Epidermal melanocyte (primary cell): ENCODE results near the gene PCOLCE2.

Experiments used
- DNase-seq: peaks from one replicate; pipeline ENCODE4 v3.0.0; 2011; ENCODE audit warnings: low spot score; ENCODE audit not compliant: insufficient read length

The PCOLCE2 gene, protein sequence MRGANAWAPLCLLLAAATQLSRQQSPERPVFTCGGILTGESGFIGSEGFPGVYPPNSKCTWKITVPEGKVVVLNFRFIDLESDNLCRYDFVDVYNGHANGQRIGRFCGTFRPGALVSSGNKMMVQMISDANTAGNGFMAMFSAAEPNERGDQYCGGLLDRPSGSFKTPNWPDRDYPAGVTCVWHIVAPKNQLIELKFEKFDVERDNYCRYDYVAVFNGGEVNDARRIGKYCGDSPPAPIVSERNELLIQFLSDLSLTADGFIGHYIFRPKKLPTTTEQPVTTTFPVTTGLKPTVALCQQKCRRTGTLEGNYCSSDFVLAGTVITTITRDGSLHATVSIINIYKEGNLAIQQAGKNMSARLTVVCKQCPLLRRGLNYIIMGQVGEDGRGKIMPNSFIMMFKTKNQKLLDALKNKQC

DNA sequence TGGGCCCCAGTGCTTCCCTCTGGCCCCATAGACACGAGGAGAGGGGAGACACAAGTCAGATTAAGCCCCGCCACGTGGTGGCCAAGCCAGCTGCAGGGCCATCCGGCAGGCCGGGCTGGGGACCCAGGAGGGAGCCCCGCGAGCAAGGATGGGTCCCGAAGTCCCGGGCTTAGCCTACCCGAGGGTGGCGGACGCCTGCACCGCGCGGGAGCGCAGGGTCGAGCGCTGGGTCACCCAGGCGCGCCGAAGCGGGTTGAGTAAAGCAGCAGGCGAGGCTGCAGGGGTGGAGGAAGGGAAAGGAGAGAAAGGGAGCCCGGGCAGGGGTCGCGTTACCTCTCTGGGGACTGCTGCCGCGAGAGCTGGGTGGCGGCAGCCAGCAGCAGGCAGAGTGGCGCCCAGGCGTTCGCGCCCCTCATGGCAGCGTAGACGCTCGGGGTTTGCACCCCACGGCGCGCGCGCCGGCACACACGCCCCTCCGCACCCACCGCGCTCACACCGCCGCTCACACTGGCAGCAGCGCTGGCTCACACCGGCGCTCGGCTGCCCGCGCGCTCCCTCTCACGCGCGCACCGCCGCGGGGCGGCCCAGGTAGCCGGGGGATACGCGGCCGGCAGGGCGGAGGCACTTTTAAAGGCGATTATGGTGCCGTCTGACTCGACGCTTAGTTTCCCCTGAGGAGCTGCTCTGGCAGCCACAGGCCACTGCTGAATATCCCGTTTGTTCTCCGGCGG is at the start of gene PCOLCE2:
TSS of gene PCOLCE2 (minus strand) at position 603 of the 731 bp plus-strand sequence. CDS start at position 416, 187 bp downstream.
- peak; percentile 41 for DNase-seq

DNA sequence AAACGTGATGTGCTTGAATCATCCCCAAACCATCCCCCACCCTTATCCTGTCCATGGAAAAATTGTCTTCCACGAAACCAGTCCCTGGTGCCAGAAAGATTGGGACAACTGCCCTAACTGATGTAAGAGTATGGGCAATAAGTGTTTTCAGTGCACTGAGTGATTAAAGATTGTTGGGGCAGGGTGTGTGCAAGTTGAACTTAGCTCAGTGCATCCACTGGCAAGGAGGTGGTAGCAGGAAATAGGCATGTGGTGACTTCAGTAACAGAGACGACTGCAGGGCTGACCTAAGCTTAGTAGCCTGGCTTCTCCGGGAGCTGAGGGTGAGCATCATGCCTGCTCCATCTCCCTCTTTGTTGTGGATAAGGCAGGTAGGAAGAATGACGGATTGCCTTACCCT is 47.1 kb upstream of the PCOLCE2 start:
- DNase-seq = no peak

DNA sequence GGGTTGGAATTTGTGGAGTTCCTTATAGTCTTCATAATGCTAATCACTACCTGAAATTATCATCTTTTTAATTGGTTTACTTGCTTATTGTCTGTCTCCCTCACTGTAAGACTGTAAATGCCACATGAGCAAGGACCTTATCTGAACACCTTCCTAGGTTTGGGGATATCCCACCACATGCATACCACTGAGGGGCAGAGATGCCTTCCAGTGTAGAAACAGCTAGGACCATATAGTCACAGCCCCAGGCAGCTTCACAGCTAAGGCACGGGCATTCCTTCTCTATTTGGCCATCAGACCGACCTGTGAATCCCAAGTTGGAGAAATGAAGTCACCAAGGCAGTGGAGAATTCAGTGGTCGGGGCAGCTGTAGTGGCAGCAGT is 46.0 kb upstream of the PCOLCE2 start:
- no peak for DNase-seq

DNA sequence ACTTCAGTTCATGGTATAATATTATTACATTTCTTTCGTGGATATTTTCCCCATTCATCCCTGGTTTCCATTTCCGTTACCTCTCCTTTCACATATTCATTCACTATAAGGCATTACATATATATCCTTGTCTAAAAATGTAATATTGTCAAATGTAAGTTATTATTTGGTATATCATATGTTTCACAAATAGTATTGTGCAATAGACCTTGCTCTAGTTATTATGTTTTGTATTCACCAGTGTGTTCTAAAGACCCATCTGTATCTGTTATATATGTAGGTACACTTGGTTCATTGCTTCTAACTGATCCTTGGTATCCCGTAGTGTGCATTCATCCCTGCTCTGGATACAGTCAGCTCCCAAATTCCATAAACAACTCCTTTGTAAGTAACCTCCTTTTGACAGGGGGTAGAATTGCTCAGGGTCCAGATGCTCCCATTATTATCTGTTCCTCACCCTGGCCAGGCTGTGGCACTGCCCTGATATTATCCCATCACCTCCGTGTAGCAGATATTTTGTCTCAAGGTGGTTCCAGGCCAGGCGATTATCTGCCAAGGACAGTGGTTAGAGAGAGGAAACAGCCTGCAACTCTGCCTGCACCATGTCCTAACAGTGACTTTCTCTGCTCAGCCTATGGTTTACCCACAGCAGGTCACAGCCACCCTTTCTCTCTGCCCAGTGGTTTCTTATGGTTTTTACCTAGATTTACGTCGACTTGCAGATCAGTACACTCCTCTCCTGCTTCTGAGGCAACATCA is 45.4 kb upstream of the PCOLCE2 start:
- DNase-seq = no peak

DNA sequence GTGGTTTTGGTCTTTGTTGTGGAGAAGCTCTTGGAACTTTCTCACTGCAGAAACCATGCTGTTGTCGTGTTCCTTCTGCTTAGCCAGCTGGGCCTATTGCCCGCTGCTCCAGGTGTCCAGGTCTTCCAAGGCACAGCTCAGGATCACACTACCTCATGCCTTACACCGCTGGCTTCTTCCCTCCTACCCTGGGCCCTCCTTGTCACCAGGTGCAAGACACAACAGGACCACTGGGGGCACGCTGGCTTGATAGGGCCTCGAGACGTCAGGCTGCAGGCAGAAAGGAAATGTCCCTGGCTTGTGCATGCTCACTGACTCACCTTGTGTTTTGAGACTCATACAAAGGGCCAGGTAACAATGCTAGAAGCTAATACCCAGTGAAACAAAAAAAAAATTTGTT is 42.3 kb upstream of the PCOLCE2 start:
- DNase-seq = no peak

DNA sequence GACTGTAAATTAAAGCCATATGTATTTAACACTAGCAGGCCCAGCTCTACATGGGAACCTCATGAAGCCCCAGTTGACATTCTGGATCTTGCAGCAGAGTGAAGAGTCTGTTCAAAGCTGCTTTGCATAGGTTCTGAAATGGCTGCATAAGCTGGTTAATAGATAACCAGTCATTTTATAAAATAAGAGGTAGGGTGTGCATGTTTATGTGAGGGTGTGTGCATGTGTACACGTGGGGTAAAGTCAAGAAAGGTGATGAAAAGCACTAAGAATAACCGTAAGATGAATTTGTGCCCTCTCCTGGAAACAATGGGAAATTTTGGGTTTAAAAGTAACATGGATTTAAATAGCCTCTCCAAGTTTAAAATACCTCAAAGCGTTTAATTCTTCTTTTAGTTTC is 41.6 kb upstream of the PCOLCE2 start:
- no peak for DNase-seq

DNA sequence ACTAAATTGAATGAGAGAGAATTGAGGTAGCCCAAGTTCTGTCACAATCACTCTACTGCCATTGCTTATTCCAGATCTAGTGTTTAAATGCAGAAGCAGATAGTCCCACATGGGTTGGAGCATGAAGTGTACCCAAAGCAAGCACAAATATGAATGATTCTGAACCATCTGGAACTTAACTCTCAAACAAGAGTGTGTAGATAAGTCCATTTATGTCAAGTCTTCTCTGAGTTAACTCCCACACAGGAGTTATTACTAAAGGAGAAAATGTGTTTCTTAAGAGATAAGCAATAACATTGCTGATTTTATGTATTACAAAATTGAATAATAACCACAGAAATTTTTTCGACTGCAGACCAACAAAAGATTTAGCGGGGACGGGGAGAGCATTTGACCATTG is 41.0 kb upstream of the PCOLCE2 start:
- no peak for DNase-seq

DNA sequence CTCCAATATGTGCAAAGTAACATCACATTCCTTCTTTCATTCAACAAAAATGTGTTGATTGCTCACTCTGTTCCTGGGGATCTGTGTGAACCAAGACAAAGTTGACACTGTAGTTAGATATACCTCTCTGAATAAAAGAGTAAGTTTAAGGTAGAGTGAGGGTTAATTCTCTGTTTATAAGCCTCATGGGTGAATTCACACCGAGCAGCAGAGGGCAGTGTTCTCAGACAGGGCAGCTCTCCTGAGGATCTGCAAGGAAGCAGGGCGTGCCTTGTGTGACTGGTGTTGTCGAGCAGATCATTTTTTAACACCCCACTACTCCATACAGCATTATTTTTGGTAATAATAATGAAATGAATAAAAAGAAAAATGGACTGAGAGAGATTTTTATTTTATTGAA is 40.2 kb upstream of the PCOLCE2 start:
- no peak for DNase-seq

DNA sequence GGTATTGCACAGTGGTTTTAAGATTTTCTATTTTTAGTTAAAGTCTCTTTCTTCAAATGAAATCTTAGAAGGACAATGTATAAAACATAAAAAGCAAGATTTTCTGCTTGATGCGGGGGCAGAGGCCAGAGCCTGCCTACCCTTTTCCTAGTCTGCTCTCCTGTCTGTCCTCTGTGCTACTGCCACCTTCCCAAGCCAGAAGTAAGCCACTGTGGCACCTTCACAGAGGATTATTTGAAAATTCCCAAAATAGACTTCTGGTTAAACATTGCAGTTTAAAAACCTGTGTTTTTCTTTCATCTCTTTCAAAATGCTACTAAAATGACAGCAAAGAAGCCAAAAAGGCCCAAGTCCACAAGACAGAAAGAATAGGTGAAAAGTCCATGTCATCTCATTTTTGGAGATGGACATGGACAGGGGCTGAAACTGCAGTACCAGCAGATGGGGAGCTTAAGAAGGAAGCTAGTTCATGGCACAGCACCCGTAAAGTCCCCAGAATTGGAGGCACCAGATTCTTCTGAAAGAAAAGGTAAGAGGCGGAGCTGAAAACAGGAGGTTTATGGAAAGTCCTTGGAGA is 37.6 kb upstream of the PCOLCE2 start:
- DNase-seq = no peak

DNA sequence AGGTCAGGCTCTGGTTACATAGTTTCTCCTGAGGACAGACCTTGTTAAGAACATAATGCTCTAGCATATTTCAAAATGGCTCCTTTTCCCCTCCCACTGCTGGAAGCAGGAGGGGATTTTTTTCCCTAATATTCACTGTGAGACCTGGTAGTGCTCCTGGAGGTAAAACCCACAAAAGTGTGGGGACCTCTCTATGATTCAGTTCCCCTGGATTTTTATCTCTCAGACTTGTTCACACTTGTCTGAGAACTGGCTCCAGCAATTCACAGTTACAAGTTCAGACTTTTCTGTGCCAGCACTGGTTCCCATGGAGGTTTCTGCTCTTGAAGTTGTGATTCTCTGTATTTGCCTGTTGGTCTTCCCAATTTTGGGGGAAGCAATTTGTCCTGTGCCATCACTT is 36.3 kb upstream of the PCOLCE2 start:
- DNase-seq = no peak

DNA sequence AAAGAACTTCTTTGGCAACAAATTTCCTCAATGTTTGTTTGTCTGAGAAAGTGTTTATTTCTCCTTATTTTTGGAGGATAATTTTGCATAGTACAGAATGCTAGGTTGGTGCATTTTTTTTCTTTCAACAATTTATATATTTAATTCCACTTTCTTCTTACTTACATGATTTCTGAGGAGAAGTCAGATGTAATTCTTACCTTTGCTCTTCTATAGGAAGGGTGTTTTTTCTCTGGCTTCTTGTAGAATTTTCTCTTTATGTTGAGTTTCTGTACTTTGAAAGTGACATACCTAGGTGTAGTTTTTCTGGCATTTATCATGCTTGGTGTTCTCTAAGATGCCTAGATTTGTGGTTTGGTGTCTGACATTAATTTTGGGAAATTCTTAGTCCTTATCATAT is 34.8 kb upstream of the PCOLCE2 start:
- no peak for DNase-seq

DNA sequence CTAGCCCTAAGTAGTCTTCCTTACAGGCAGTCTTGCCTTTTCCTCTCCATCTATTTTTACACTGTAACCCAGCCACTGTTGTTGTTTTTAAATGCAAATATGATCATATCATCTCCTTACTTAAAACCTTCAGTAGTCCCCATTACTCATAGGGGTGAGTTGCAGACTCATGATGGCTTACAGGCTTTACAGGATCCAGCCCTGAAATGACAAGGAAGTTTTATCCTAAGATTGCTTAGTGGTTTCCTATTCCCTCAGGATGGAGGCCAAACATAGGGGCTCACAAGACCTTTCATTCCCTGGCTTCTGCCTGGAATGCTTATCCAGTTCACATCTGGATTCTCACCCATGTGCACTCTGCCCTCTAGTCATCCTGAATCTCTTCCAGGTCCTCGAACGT is 27.7 kb upstream of the PCOLCE2 start:
- no peak for DNase-seq

DNA sequence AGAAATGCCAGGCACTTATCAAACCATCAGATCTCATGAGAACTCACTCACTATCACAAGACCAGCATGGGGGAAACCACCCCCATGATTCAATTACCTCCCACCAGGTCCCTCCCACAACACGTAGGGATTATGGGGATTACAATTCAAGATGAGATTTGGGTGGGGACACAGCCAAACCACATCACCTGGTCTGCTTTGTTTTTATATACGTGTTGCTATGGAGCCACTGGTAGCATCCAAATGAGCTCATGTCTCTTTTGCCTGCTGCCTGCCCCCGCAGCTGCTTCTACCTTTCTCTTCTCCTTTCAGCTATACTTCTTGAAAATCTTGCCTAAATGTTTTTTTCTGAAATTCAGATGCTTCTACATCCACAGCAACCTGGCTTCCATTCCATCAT is 26.8 kb upstream of the PCOLCE2 start:
- no peak for DNase-seq

DNA sequence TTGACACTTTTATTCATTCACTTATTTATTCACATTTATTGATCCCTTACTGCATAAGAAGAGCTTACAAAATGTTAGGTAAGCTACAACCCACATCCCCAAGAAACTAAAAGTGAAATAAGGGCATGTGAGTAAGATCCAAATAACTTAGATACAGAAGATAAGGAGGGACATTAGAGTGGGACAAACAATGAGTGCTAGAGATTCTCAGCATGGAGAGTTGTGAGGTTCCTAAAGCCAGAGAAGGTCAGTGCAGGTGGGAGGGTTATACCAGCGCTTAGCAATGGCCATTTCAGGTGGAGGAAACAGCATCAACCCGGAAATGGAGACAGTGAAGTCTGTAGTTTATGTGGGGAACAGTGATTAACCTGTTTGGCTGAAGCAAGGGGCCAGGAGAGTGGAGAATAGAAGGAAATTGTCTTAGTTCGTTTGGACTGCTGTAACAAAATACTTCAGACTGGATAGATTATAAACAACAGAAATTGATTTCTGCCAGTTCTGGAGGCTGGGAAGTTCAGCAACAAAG is 25.5 kb upstream of the PCOLCE2 start:
- DNase-seq = no peak

DNA sequence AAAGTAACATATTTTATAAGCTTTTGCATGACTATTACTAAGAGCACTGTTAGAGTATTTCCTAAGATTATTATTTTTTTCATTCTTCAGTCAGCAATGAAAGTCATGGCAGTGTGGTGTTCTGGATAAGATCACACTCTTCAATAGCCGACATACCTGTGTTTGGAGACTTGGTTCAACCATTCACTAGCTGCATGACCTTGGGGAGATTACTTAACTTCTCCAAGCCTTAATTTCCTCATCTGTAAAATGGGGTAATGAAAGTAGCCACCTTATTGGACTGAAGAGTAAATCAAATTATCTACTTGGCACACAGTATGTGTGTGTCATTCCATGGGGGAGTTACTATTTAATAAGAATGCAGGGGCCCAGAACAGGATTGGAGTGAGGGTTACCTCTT is 24.5 kb upstream of the PCOLCE2 start:
- DNase-seq = no peak

DNA sequence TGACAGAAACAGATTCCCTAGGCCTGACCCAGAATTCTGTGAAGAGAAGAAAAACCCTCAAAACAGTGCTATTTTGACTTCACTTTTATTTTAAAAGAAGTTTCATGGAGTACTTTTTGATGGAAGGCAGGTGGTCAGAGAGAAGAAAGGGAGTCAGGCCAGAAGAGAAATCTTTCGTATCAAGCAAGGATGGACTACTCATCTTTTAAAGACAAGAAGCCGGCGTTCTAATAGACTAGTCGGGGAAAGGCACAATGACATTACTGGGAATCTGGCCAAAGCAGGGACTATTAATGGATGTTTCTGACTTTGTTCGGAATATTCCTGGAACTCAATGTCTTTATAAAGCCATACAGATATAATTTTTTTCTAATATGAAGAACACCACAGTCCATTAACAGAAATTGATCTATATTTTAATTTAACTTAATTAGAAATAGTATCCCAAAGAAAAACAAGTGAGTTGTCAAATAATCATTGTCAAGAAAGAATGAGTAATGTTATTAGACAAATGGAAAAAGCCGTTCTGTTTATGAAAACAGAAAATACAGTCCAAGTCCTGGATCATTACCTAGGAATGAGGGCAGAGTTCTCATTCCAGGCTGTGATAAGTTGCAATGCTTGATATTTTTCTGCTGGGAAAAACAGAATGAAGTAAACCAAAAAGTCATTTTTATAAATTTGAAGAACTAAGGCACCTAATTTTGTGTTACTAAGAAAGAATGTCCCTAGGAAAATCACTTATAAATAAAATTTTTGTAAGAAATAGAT is 23.7 kb upstream of the PCOLCE2 start:
- no peak for DNase-seq

DNA sequence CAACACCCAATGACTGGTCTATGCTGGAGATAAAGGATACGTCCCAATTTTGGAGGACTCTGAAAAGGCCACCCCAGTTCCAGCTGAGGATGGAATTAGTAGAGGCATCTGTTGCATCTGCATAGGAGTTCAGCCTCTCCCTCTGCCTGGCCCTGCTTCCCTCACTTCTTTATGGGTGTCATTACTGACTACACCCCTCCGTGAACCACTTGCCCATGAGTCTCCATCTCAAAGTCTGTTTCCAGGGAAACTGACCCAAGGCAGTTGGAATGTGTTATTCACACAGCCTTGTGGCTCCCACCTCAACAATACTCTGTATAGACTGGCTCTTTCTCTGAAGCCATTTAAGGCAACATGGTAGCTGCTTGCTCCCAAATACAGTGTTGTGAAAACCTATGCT is 21.4 kb upstream of the PCOLCE2 start:
- no peak for DNase-seq

DNA sequence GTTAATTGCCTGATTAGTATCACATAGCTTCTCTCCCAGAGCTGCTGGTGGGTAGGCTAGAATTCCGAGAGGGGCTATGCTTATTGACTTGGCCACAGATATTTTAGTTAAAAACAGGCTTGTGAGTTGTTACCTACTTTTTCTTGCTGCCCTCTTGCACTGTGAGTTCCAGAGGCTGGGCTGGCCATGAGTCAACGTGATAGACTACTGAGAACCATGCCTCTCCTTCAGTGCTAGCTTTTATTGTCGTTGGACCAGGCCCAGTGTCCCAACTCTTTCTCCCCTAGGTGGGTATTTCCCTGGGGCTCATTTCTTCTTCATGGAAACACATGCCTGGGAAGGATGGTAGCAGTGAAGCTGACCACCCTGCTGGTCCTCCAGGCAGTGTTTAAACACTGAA is 20.4 kb upstream of the PCOLCE2 start:
- no peak for DNase-seq

DNA sequence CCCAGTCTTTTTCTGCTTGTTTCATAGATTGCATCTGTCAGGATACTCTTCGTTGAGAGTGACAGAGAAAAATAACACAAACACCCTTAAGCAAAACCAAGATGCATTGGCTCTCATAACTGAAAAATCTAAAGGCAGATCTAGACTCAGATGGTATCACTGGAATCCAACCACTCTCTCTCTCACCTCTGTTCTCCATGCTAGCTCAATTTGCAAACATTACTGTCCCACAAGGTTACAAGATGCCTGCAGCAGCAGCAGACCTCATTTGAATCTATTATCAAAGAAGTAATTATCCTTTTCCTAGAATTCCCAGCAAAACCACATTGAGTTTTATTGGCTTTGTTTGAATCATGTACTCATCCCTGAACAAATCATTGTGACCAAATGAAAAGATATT is 19.1 kb upstream of the PCOLCE2 start:
- no peak for DNase-seq

DNA sequence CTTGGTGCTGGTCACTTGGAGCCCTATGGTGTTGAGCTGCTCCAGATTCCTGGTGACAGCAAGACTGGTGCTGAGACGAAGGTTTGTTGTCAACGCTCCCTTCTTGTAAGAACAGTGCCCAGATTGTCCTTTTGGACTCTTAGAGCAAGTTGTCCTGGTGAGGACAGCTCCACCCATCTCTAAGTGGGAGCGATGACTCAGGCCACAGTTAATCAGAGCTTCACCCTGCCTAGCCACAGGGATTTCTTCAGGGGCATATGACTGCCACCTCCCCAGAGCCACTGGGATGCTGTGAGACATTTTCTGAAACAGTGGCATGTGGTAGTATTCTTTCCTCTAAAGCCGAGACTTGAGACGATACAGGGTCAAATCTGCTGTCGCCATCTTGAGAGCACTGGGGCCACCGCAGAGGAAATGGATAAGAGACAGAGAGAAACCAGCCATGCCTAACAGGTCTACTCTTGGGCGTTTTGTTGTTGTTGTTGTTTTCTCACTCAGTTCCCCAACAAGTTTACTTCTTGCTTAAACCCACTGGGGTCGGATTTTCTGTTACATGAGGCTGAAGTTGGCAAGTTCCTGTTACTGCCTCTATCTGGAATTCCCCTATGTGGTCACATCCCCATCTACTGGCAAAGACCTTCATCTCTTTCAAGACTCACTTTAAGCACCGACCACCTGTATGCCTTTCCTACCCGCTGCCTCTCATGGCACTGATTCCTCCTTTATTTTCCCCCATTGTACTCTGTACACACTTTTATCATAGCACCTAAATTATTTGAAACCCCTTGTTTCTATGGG is 16.0 kb upstream of the PCOLCE2 start:
- no peak for DNase-seq
